GM12801 (cell line): ENCODE results near the gene PACS1.

Experiments used
- TF ChIP-seq, protein P1 (sequence below): IDR thresholded peaks from one replicate; pipeline ENCODE4 v1.5.1; 2011; ENCODE audit warnings: control low read depth; ENCODE audit not compliant: insufficient read length; ENCODE audit errors: extremely low read depth

PACS1 gene

DNA sequence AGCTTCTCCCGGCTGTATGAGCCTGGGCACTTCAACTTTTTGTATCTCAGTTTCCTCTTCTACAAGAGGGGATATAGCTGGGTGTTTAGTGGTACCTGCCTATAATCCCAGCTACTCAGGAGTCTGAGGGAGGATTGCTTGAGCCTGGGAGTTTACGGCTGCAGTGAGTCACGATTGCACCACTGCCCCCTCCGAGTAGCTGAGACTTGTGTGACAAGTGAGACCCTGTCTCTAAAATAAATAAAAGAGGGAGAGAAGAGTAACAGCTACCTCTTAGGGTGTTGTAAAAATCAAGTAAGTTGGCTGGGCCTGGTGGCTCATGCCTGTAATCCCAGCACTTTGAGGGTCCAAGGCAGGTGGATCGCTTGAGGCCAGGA lies 33.8 kb upstream of the PACS1 start:
- TF ChIP-seq, protein P1, sequence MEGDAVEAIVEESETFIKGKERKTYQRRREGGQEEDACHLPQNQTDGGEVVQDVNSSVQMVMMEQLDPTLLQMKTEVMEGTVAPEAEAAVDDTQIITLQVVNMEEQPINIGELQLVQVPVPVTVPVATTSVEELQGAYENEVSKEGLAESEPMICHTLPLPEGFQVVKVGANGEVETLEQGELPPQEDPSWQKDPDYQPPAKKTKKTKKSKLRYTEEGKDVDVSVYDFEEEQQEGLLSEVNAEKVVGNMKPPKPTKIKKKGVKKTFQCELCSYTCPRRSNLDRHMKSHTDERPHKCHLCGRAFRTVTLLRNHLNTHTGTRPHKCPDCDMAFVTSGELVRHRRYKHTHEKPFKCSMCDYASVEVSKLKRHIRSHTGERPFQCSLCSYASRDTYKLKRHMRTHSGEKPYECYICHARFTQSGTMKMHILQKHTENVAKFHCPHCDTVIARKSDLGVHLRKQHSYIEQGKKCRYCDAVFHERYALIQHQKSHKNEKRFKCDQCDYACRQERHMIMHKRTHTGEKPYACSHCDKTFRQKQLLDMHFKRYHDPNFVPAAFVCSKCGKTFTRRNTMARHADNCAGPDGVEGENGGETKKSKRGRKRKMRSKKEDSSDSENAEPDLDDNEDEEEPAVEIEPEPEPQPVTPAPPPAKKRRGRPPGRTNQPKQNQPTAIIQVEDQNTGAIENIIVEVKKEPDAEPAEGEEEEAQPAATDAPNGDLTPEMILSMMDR, result no peak

- TF ChIP-seq, protein P1, result no peak
Observed at GRCh38 chr11:66037327-66037726, 32.7 kb upstream of the PACS1 start.

DNA sequence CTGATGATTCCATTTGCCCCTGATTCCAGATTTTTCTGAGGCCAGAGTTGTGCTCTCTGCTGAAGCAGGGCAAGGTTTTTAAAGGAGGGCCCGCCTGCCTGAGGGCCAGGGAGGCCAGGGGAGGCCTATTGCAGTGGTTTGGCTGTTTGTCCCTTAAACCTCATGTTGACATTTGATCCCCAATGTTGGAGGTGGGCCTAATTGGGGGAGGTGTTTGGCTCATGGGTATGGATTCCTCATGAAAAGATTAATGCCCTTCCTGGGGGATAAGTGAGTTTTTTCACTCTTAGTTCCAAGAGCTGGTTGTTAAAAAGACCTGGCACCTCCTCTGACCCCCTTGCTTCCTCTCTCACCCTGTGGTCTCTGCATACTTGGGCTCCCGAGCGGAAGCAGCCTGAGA lies 30.3 kb upstream of the PACS1 start:
- TF ChIP-seq, protein P1, result no peak

GRCh38 chr11:66042227-66042995 lies 27.7 kb upstream of the PACS1 start:
- TF ChIP-seq, protein P1, result no peak

- TF ChIP-seq, protein P1, result no peak
Observed at GRCh38 chr11:66042996-66043906, 26.8 kb upstream of the PACS1 start.

GRCh38 chr11:66044757-66045156 lies 25.3 kb upstream of the PACS1 start:
- TF ChIP-seq, protein P1, result no peak

GRCh38 chr11:66045177-66045639 lies 24.9 kb upstream of the PACS1 start:
- TF ChIP-seq, protein P1, result no peak
